Stimulated activated CD8-positive, alpha-beta memory T cell treated with anti-CD3 and anti-CD28 coated beads, Interleukin-15, amount 100 ng/mL, for 24 hours (primary cell): Measurements from ENCODE around the gene ASS1.

Source experiments
- DNase-seq: peaks from one replicate; pipeline ENCODE4 v3.0.0-alpha.2; 2020; ENCODE audit warnings: low read depth

The ASS1 gene

DNA sequence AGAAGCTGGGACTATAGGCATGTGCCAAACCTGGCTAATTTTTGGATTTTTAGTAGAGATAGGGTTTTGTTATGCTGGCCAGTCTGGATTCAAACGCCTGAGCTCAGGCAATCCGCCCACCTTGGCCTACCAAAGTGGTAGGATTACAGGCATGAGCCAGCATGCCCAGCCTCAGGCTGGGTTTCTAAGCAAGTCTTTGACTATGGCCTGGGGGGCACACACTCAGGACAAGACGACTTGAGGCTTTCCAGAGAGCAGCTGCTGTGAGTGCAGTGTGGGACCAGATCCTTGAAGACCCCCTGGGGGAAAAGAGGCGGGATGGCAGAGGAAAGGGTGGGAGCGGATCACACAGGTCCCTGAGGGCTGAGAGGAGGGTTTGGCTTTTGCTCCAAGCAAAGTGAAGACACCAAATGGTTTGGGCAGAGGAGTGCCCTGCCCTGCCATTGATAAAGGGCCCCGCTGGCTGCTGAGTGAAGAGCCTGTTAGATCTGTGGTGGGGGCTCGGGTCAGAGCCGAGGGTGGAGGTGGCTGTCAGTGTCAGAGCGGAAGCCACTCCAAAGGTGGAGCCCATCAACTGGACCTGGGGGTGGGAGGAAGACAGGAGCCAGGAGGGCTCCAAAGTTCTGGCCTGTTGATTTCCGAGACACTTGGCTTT lies 87.8 kb downstream of the ASS1 start:
- no peak for DNase-seq

DNA sequence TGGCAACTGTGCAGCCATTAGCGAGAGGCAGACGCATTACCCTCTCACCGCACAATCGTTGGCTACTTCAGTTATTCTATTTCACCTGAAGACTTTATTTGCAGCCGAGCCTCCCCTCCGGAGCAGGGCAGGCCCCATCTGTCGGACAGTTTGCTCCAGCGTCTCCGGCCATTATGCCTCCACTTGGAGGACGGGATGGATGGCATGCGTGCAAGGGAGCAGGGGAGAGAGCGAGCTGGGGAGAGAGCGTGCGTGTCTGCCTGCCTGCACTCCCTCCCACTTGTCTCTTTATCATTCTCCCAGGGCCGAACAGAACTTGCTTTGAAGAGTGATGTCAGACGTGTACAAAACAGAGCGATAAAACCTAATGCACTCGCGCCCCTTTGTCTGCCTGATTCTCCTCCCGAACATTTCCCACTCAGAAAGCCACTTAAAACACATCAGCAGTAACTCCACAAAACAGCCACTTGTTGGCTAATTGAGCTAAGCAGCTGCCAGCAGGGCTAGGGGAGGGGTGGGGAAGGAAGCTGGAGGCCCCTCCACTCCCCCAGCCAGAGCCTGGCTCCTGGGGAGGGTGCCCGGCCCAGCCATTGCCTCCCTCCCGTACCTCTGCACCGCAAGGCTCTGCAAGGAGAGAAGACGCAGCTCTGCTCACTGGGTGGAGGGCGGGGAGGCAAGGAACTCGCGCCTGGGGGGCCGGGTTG lies 91.2 kb downstream of the ASS1 start:
- no peak for DNase-seq

DNA sequence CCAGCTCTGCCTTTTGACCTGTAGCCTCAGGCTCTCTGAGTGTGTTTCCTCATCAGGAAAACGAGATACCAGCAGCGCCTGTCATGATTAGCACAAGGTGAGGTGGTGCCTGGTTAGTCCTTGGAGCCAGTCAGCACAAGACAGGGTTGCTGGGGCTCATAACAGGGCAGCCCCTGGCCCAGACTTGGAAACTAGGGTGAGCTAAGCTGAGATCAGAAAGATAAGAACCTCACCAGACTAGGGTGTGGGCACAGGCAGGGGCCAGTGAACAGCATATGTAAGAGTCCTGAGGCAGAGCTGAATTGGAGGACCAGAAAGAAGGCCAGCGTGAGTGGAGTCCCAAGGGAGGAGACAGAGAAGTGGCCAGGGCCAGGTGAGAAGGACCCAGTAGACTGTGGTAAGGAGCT lies 91.9 kb downstream of the ASS1 start:
- no peak for DNase-seq

DNA sequence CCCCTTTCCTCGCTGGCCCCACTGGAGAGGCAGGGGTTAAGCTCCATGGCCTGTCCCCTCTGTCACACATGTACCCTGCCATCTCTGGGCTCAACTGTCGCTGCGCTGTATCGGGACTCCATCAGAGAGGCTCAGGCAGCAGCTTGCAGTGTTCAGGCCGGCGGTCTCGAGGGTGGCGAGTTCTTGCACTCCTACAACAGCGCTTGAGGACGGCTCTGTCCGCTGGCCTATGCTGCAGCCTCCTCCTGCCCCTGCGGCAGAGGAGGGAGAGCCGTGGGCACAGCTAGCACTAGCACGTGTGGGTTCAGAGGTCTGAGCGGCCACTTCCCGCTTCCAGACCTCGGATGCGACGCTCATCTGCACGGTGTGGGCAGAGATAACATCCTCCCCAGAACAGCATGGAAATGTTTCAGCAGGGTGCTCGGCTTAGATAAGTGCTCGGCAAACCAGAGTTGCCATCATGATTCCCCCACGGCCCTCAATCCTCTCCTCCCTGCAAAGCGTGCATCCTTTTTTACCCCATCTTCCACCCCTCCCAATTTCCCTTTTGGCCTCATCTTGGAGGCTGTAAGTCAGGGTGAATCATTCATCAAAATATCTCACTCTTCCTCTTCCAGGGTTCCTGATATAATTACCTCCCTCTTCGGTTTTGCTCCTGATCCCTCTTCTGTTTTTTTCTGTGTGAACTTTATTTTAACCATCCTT lies 92.7 kb downstream of the ASS1 start:
- DNase-seq: no peak

DNA sequence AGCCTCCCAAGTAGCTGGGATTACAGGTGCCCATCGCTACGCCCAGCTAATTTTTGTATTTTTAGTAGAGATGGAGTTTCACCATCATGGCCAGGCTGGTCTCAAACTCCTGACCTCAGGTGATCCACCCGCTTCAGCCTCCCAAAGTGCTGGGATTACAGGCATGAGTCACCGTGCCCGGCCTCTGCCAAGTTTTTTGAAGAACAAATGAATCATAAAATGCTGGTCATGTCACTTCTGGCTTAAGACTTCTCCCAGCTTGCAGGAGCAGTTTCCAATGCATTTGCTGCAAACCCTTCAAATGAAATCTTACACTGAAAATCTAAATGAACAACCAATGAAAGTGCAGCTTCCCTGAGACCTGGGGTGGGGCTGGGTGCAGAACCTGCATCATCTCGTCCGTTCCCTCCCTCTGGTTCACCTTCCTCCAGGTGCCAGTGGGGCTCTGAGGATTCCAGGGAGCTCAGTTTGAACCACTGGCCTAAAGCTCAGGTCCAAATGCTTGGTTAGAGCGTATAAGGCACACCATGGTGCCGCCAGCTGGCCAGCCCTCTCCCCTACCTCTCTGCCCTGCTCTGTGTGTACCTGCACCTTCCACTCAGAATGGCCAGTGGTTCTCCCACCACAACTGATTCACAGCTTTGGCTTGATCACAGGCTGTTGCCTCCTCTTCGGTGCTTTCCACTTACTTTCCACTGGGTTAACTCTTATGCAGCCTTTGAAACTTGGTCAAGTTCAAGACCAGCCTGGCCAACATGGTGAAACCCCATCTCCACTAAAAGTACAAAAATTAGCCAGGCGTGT lies 94.9 kb downstream of the ASS1 start:
- no peak for DNase-seq

DNA sequence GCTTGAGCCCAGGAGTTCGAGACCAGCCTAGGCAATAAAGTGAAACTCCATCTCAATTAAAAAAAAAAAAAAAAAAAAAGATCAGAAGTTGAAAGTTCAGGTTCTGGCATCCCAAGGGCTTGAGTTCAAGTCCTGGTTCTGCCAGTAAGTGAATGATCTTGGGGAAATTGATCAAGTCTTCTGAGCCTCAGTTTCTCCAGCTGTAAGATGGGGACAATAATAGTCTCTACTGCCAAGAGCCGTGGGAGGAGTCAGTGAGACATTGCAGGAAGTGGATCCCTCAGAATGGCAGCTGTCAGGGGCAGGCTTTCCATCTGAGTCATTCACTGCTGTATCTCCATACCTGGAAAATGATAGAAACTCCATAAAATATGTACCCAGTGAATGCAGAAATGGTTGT lies 96.8 kb downstream of the ASS1 start:
- DNase-seq: no peak

DNA sequence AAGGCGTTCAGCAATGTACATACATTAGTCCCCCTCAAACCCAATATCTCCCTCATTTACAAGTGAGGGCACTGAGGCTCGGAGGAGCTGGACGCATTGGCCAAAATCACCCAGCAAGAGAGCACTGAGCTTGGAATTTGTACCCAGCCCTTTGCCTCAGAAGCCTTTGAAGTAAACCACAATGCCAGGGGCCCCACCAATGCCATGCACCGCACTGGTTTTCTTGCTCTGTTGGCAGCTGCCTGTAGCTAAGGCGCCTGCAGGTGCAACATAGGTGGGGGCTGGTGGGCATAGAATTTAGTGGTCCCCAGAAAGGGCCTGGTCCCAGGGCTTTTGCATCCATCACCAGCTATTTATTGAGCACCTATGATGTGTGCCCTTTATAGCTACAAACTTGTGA lies 97.3 kb downstream of the ASS1 start:
- no peak for DNase-seq

DNA sequence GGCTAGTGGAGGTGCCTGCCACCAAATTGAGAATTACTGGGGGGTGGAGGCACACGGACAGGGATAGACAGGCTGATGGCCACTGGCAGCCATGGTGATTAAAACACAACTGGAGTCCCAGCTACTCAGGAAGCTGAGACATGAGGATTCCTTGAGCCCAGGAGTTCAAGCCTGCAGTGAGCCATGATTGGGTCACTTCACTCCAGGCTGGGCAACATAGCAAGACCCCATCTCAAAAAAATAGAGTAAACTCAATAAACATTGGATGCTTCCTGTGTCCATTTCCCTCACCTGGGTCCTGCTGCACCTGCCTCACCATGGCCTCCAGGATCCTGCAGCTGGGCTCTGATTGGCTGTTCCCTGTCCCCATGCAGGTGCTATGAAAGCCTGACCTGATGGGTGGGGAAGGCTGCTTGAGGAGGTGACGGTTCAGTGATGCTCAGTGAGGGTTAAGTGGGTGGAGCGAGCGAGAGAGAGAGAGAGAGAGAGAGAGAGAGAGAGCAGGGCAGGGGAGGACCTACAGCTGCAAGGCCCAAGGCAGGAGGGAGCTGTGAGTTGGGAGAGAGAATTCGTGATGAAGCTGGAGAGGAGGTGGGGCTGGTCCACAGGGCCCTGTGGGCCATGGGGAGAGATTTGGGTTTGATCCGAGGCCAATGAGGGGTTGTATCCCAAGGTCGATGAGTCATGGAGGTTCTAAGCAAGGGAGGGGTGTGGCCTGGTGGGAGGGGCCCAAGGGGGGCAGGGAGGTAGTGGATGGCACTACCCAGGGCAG lies 97.9 kb downstream of the ASS1 start:
- DNase-seq: no peak

DNA sequence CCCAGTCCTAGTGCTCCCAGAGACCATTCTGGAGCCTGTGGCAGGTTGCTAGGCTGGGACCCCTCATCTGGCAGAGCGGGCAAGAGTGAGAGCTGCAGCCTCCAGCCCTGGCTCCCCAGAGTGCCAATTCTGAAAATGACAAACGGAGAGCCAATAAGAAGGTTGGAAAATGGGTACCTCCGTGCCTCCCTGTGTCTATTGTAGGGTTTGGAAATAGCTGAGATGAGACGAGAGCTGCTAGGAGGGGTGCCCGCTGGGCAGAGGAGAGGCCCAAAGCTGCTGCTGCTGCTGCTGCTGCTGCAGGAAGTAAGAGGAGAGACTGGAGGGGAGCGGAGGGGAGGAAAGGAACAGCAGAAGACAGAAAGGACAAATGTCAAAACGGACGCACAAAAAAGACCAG lies 98.6 kb downstream of the ASS1 start:
- DNase-seq: no peak

DNA sequence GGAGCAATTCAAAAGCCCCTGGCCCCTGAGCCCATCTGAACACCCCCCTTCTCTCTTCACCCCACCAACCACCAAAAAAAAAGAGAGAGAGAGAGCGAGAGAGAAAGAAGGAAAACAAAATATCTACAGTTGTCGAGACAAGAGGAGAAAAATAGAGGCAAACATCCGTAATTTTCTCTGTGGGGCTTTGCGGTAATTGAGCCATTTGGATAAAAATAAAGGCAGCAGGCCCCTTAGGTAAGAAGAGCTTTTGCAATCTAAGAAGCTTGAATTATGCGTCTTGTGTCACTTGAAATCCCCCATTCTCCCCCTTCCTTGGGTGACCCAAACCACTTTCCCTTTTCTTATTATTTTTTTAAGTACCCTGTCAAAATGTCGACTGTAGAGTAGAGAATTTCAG lies 99.1 kb downstream of the ASS1 start:
- no peak for DNase-seq

DNA sequence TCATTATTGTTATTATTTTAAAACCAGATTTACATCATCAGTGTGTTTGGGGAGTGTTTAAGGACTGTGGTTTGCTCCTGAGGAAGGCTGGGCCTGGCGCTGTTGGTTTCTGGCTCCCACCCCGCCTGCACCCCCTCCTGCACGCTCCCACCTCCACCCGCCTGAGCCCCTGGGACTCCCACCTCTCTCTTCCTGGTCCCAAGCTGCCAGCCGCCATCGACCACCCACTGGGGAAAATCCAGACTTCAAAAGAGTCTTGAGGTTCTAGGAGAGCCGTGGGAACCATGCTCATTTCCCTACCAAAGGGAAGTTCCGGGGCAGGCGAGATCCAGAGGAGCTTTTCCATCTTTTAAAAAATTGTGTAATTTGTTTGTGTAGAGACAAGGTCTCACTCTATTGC lies 99.6 kb downstream of the ASS1 start:
- no peak for DNase-seq

DNA sequence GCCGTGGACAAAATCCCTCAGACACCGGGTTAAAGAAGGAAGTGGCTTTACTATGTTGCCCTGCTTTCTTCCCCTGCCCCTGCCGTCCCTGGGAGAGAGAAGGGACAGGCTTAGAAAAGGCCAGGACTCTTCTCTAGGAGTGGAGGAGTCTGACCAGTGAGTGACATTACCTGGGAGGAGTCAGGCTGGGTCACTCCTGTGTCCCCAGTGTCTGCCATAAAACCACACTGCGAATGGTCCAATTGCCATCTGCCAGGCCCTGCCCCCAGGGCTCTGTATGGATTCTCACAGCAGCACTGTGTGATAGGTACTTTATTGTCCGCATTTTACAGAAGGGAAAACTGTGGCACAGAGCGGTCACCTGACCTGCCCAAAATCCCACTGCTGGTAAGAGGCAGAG lies 103.3 kb downstream of the ASS1 start:
- DNase-seq: no peak

DNA sequence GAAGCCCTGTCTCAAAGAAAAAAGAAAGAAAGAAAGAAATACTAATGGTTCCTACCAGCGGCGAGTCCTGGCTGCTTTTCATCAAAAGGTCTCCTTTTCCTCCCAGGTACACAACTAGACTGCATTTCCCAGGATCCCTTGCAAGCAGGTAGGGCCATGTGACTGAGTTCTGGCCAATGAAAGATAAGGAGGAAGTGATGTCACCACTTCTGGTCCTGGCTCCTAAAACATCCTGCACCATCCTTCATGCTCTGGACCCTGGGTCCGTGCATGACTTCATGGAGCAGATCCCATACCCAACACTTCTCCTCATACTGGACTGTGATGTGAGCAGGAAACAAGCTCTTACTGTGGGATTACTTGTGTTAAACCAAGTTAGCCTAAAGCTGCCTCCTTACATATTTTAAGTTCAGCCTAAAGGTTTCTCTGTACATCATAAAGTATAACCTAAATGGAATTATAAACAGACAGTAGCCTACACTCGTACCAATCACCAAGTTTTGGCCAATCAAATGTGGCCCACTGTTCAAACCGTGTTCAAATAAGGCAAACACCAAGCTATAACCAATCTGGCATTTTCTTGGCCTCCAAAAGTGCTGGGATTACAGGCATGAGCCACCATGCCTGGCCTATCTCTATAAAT lies 104.5 kb downstream of the ASS1 start:
- no peak for DNase-seq
